GM19452 (cell line): ENCODE results near the gene MYOM3.
"Not testable (repeated sequence)": the region's sequence is repeated elsewhere in the genome, so short reads cannot be mapped to it uniquely, and the experiment has no call there.

ENCODE experiments used
- ATAC-seq: cut with Tn5 transposase; IDR thresholded peaks from one replicate; pipeline ENCODE4 v1.9.1; 2021; ENCODE audit not compliant: unreplicated experiment

MYOM3 gene

GRCh38 chr1:24045771-24046170 lies 66.2 kb downstream of the MYOM3 start:
- no peak for ATAC-seq

GRCh38 chr1:24044672-24045071 lies 67.3 kb downstream of the MYOM3 start:
- not testable (repeated sequence) for ATAC-seq

GRCh38 chr1:24043345-24044032 lies 68.4 kb downstream of the MYOM3 start:
- ATAC-seq: no peak

GRCh38 chr1:24042315-24042714 lies 69.6 kb downstream of the MYOM3 start:
- no peak for ATAC-seq

- ATAC-seq: no peak
Measured at GRCh38 chr1:24036088-24036487, 75.8 kb downstream of the MYOM3 start.

- no peak for ATAC-seq
Measured at GRCh38 chr1:24032981-24033380, 79.0 kb downstream of the MYOM3 start.

- not testable (repeated sequence) for ATAC-seq
Measured at GRCh38 chr1:24030976-24031516, 80.9 kb downstream of the MYOM3 start.

GRCh38 chr1:24027838-24028468 lies 84.0 kb downstream of the MYOM3 start:
- no peak for ATAC-seq

GRCh38 chr1:24022581-24023361 lies 89.2 kb downstream of the MYOM3 start:
- no peak for ATAC-seq

- ATAC-seq: no peak
Measured at GRCh38 chr1:24021403-24022266, 90.3 kb downstream of the MYOM3 start.

- ATAC-seq: no peak
Measured at GRCh38 chr1:24020470-24020869, 91.5 kb downstream of the MYOM3 start.

- no peak for ATAC-seq
Measured at GRCh38 chr1:24020025-24020424, 91.9 kb downstream of the MYOM3 start.

GRCh38 chr1:24018611-24019580 lies 93.0 kb downstream of the MYOM3 start:
- ATAC-seq: no peak

GRCh38 chr1:24015221-24016210 lies 96.4 kb downstream of the MYOM3 start:
- no peak for ATAC-seq

- ATAC-seq: not testable (repeated sequence)
Measured at GRCh38 chr1:24012878-24013277, 99.1 kb downstream of the MYOM3 start.

- ATAC-seq: no peak
Measured at GRCh38 chr1:24010650-24011049, 101.3 kb downstream of the MYOM3 start.

GRCh38 chr1:24009406-24009805 lies 102.5 kb downstream of the MYOM3 start:
- ATAC-seq: no peak

- ATAC-seq: not testable (repeated sequence)
Measured at GRCh38 chr1:24008574-24009184, 103.3 kb downstream of the MYOM3 start.
